GM12874 (cell line): ENCODE measurements around the gene GAB3.

Source experiments
- TF ChIP-seq, protein P1 (sequence below): IDR thresholded peaks from 2 replicates; pipeline ENCODE4 v1.5.1; 2011; ENCODE audit warnings: low read depth, mild to moderate bottlenecking, control low read depth, low read length, moderate library complexity; ENCODE audit not compliant: insufficient read depth

Gene GAB3

DNA sequence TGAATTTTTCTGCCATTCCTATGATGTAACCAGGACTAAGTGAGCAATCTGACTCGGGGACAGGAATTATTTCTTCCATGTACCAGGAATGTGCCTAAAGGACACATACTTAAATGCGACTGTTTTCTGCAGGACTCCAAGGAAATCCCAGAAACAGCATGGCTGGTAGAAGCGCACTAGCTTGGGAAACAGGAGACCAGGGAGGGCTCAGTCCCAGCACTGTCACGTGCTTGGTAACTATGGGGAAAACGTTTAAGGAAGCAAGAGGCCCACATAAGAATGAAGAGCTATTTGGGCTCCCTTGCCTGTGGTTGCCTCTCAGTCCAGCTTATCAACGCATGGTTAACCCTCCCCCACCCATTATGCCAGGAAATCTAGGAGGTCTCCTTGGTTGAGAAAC, 34.8 kb upstream of the GAB3 start:
- TF ChIP-seq, protein P1, sequence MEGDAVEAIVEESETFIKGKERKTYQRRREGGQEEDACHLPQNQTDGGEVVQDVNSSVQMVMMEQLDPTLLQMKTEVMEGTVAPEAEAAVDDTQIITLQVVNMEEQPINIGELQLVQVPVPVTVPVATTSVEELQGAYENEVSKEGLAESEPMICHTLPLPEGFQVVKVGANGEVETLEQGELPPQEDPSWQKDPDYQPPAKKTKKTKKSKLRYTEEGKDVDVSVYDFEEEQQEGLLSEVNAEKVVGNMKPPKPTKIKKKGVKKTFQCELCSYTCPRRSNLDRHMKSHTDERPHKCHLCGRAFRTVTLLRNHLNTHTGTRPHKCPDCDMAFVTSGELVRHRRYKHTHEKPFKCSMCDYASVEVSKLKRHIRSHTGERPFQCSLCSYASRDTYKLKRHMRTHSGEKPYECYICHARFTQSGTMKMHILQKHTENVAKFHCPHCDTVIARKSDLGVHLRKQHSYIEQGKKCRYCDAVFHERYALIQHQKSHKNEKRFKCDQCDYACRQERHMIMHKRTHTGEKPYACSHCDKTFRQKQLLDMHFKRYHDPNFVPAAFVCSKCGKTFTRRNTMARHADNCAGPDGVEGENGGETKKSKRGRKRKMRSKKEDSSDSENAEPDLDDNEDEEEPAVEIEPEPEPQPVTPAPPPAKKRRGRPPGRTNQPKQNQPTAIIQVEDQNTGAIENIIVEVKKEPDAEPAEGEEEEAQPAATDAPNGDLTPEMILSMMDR = no peak

DNA sequence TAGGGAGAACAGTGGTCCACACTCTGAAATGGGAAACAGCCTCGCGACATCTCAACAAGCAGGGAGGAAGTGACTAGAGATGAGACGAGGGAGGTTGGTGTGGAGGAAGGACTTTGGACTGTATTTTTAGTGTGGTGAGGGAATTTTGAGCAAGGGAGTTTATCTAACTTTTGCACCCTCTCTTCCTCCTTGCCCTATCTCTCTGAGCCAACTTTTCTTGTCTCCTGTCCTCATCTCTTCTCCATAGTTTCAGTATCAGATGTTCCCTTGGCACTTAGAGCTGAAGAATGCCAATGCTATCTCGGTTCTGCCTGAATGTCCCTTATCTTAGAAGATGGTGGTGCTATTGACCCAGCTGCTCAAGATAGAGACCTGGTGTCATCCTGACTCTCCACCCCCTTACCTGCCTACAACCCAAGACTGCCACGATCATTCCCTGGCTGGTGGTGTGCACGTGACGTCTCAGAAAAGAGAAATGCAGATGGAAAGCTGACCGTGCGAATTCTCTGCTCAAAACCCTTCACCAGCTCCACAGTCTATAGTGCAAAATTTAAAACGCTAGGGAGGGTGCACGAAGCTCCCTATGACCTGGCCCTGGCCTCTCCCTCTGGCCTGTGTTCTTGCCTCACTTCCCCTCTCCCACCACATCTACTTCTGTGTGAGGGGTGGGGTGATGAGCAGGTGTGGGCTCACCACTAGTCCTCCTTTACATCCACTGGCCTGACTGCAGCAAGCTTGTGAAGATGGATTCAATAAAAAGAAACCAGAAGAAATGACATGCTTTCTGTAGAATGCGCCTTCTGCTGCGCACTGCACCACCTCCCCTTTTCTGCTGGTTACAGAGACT, 33.5 kb upstream of the GAB3 start:
- TF ChIP-seq, protein P1 = no peak

DNA sequence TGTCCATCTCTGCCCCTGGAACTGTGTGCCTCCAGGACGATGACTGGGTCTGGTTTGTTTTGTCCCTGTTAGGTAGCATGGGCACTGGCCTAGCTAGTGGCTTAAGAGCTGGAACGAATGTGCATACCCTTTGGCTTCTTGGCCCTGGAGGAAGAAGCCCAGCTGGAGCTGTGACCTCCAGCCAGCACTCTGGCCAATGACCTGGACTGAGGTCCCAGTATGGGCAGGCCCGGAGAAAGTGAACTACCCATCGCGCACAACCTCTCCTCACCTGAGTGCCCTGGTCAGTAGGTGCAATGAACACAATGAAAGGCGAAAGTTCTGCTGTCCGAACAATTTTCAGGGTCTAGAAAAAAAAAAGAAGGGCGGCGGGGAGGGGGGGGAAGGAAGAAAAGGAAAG, 30.1 kb upstream of the GAB3 start:
- TF ChIP-seq, protein P1 = no peak

DNA sequence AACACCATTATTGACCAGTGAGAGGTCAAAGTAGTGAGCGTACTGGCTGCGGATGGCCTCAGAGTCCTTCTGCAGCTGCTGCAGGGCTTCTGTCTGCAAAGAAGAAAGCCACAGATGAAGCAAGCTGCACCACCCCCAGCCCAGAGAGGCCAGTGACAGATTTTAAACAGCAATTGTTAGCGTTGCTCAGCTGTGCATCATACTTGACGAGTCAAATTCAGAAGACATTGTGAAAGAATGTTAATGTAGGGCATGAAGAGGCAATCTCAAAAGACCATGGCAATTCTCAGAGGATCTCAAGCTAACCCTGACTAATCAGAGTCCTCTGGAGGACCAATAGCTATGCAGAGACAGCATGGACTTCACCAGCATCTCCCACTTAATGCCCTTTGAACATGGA, 28.4 kb upstream of the GAB3 start:
- TF ChIP-seq, protein P1 = no peak

DNA sequence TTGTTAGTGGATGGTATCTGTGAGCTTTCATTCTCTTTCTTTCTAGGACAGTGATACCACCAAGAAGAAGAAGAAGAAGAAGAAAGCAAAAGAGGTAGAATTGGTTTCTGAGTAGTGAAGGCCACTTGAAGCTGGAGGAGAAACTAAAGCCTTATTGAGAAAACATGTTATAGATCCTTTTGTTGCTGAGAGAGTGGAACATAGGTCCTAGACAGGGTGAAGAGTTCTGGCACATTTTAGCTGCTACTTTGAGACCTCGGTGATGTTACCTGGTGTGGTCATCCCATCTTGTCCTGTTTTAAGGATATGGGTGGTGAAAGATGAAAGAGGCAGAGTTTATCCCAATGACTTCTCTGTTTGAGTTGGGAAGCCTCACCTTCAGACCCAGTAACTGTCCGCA, 25.9 kb upstream of the GAB3 start:
- TF ChIP-seq, protein P1 = no peak

DNA sequence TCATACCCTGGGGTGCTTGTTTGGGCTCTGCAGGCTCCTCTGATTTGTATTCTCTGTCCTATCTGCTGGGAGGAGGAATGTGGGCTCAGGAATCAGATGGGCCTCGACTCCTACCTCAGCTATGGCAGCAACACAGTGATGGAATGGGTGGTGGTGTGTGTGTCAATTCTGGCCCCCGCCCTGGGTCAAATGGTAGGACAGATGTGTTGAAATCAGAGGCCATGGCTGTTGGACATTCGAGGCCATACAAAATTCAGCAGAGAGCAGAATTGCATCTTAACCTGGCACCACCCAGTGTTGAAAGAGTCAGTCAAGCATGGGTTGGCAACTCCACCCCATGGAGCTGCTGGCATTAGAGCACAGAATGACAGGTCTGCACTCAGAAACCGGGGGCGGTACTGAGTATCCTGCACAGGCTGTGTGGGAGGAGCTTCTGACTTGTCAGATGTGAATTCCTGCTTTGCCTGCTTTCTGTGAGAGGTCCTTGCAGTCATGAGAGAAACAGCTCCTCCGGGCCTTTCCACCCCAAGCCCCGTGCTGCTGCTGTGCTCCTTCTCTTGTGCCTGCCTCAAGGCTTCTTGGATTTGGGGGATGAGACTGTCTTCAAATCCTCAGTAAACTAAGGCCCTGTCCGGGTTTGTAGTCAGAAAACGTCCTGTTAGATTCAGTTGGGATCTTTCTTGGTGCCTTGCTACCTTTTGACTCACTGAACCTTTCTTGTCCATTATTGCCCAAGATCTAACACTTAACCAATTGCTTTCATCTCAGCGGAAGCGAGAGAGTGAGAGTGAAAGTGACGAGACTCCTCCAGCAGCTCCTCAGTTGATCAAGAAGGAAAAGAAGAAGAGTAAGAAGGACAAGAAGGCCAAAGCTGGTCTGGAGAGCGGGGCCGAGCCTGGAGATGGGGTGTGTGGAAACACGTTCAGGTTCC, 24.8 kb upstream of the GAB3 start:
- TF ChIP-seq, protein P1 = no peak

DNA sequence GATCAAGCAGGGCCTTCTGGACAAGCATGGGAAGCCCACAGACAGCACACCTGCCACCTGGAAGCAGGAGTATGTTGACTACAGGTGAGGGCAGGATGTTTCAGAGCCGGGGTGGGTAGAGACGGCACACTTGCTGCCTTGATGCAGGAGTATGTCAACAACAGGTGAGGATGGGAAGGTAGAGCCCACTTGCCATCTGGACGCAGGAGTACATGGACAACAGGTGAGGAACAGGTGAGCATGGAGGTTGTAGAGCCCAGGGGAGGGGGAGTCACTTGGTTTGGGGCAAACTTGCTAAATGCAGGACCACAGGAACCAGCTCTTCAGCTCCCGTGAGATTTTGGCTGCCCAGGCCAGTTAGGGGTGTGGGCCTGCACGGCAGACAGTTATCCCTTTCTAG, 23.7 kb upstream of the GAB3 start:
- TF ChIP-seq, protein P1 = no peak
